OCI-LY1 (cell line): Measurements from ENCODE around the gene DCTN1.

Experiments used
- H2AFZ ChIP-seq: fragments of 200-600 bp; sonication (generic), shearing (Covaris generic); 2 replicates; pipeline ENCODE4 v1.6.0; 2014; ENCODE audit warnings: antibody characterized with exemption, mild to moderate bottlenecking, low read length
- H3F3A ChIP-seq: fragments of 200-600 bp; sonication (generic), shearing (Covaris generic); 2 replicates; pipeline ENCODE4 v1.6.0; 2014; ENCODE audit warnings: mild to moderate bottlenecking, antibody characterized with exemption, low read length, moderate library complexity; ENCODE audit not compliant: insufficient read depth
- H3K27ac ChIP-seq: fragments of 200-600 bp; sonication (generic); 2 replicates; pipeline ENCODE4 v1.5.1; 2014; ENCODE audit warnings: low read length, mixed run types, mild to moderate bottlenecking, low read depth; ENCODE audit not compliant: poor library complexity, severe bottlenecking
- H3K27me3 ChIP-seq: fragments of 200-600 bp; sonication (generic); 2 replicates; pipeline ENCODE4 v1.6.0; 2014; ENCODE audit warnings: antibody characterized with exemption, mild to moderate bottlenecking, low read length, moderate library complexity; ENCODE audit not compliant: insufficient read depth
- H3K36me3 ChIP-seq: fragments of 200-600 bp; sonication (generic); 2 replicates; pipeline ENCODE4 v1.6.1; 2014; ENCODE audit warnings: mild to moderate bottlenecking, antibody characterized with exemption, low read length, moderate library complexity, mixed read lengths; ENCODE audit not compliant: insufficient read depth
- H3K4me1 ChIP-seq: fragments of 200-600 bp; sonication (generic); 2 replicates; pipeline ENCODE4 v1.5.1; 2014; ENCODE audit warnings: mild to moderate bottlenecking, low read length, moderate library complexity; ENCODE audit not compliant: insufficient read depth, severe bottlenecking
- H3K4me2 ChIP-seq: fragments of 200-600 bp; sonication (generic), shearing (Covaris generic); 2 replicates; pipeline ENCODE4 v1.6.1; 2014; ENCODE audit warnings: low read length
- H3K4me3 ChIP-seq: fragments of 200-600 bp; sonication (generic); 2 replicates; pipeline ENCODE4 v1.5.1; 2014; ENCODE audit warnings: low read length, low read depth, mild to moderate bottlenecking, mixed read lengths; ENCODE audit not compliant: poor library complexity, severe bottlenecking
- H3K79me2 ChIP-seq: fragments of 200-600 bp; shearing (Covaris generic); 2 replicates; pipeline ENCODE4 v1.6.1; 2016; ENCODE audit warnings: mixed run types, low read length, mixed read lengths; ENCODE audit not compliant: insufficient read depth
- H3K9ac ChIP-seq: fragments of 200-600 bp; sonication (generic), shearing (Covaris generic); 2 replicates; pipeline ENCODE4 v1.6.1; 2014; ENCODE audit warnings: mild to moderate bottlenecking, low read length, mixed read lengths
- H3K9me2 ChIP-seq: fragments of 200-600 bp; sonication (generic), shearing (Covaris generic); 2 replicates; pipeline ENCODE4 v1.6.1; 2014; ENCODE audit warnings: low read depth, mild to moderate bottlenecking, low read length, mixed read lengths
- H3K9me3 ChIP-seq: fragments of 200-600 bp; shearing (Covaris generic); 2 replicates; pipeline ENCODE4 v1.6.1; 2014; ENCODE audit warnings: low read length, mixed read lengths
- H4K20me1 ChIP-seq: fragments of 200-600 bp; sonication (generic), shearing (Covaris generic); 2 replicates; pipeline ENCODE4 v1.6.0; 2016; ENCODE audit warnings: mild to moderate bottlenecking, low read length; ENCODE audit not compliant: insufficient read depth
- EZH2 ChIP-seq: fragments of 200-600 bp; sonication (generic), shearing (Covaris generic); IDR thresholded peaks from 2 replicates; pipeline ENCODE4 v1.8.0; 2017; ENCODE audit warnings: borderline replicate concordance, mixed run types, mild to moderate bottlenecking, antibody characterized with exemption, low read length, moderate library complexity, mixed read lengths
- TF ChIP-seq, protein P1 (sequence below): fragments of 200-600 bp; sonication (generic), shearing (Covaris generic); IDR thresholded peaks from 2 replicates; pipeline ENCODE4 v1.5.1; 2017; ENCODE audit warnings: mild to moderate bottlenecking, antibody characterized with exemption, low read length, moderate library complexity, mixed read lengths

Gene DCTN1

DNA sequence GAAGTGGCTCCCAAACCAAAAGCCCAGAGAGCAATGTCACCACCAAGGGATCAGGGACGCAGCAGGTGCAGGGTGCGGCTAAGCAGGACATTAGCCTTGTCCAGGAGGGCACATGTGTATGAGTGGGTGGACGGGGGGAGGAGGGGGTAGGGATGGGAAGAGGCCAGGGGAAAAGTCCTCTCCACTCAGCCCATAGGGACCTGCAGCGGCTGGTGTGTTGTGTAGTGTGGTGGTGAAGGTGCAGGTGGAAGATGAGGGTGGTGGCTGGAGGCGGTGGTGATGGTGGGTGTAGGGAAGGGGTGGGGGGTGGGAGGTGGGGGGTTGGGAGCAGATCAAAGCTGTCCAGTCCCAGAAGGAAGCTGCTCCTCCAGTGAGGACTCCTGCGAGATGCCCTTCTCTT is 37.7 kb upstream of the DCTN1 start:
- no peak for TF ChIP-seq EZH2
- TF ChIP-seq, protein P1, sequence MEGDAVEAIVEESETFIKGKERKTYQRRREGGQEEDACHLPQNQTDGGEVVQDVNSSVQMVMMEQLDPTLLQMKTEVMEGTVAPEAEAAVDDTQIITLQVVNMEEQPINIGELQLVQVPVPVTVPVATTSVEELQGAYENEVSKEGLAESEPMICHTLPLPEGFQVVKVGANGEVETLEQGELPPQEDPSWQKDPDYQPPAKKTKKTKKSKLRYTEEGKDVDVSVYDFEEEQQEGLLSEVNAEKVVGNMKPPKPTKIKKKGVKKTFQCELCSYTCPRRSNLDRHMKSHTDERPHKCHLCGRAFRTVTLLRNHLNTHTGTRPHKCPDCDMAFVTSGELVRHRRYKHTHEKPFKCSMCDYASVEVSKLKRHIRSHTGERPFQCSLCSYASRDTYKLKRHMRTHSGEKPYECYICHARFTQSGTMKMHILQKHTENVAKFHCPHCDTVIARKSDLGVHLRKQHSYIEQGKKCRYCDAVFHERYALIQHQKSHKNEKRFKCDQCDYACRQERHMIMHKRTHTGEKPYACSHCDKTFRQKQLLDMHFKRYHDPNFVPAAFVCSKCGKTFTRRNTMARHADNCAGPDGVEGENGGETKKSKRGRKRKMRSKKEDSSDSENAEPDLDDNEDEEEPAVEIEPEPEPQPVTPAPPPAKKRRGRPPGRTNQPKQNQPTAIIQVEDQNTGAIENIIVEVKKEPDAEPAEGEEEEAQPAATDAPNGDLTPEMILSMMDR: no peak

DNA sequence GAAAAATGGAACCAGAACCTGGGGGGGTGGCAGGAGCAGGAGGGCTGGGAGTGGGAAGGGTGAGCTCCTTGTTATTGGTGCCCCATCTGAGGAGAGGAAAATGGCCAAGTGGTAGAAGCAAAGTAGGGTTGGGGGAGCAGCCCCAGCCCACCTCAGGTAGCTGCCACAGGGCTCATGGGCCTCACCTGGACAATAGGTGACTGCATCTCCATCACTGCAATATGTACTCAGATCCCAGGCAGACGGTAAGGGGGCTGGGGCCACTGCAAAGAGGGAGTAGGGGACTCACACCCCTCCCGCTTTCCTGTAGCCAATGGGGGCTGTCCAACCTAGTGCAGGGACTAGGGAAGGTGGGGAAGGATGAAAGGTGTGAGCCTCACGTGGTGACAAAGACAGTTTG is 37.1 kb upstream of the DCTN1 start:
- Histone ChIP-seq H3K36me3 (no peaks in the 10 kb centered on the region), H2AFZ (no peak overlapping the region), H3F3A (no peaks in the 10 kb centered on the region), H3K9me3 (no peaks in the 10 kb centered on the region), H3K79me2 (no peaks in the 10 kb centered on the region), H3K9ac (no peak overlapping the region), H3K4me2 (no peak overlapping the region), H3K4me1 (peaks cover 22% of the 10 kb centered on the region), H3K9me2 (no peaks in the 10 kb centered on the region), H3K4me3 (no peak overlapping the region), H3K27ac (no peak overlapping the region), H3K27me3 (peaks cover 5% of the 10 kb centered on the region; the same call in 1 of the 2 replicates), H4K20me1 (no peaks in the 10 kb centered on the region)
- no peak for TF ChIP-seq EZH2
- TF ChIP-seq, protein P1: no peak

More for the DNA sequence above, 37.7 kb upstream of the DCTN1 start:
- H3K9me2 ChIP-seq: no peaks in the 10 kb centered on the region
- H3K4me3 ChIP-seq: no peak overlapping the region
- no peak overlapping the region for H3K4me2 ChIP-seq
- H4K20me1 ChIP-seq: no peaks in the 10 kb centered on the region
- H3K4me1 ChIP-seq: peaks cover 22% of the 10 kb centered on the region
- no peaks in the 10 kb centered on the region for H3K36me3 ChIP-seq
- H3F3A ChIP-seq: no peaks in the 10 kb centered on the region
- H2AFZ ChIP-seq: no peak overlapping the region
- no peak overlapping the region for H3K27ac ChIP-seq
- H3K9ac ChIP-seq: no peak overlapping the region
- H3K79me2 ChIP-seq: no peaks in the 10 kb centered on the region
- H3K27me3 ChIP-seq: peaks cover 5% of the 10 kb centered on the region; the same call in 1 of the 2 replicates
- H3K9me3 ChIP-seq: no peaks in the 10 kb centered on the region

DNA sequence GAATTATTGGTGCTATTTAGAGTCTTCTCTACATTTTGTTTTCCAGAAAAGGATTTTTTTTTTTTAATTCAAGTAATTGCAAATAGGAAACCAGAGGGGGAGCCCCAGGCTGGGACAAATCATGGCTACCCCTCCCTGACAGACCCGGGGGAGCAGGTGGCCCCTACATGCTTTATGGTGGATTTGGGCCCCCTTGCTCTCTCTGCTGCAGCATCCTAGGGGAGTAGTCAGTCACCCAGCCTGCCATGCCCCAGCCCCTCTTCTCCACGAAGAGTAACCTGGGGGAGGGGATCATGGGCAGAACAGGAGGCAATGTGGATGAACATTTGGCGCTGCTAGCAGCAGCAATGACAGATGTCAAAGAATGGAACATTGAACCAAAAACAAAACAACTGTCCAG is 36.7 kb upstream of the DCTN1 start:
- Histone ChIP-seq H2AFZ (no peak overlapping the region), H3K36me3 (no peaks in the 10 kb centered on the region), H3K4me1 (peaks cover 22% of the 10 kb centered on the region), H3K4me2 (no peak overlapping the region), H3K9me2 (no peaks in the 10 kb centered on the region), H3F3A (no peaks in the 10 kb centered on the region), H3K79me2 (no peaks in the 10 kb centered on the region), H3K4me3 (no peak overlapping the region), H4K20me1 (no peaks in the 10 kb centered on the region), H3K27me3 (peaks cover 5% of the 10 kb centered on the region; the same call in 1 of the 2 replicates), H3K9ac (no peak overlapping the region), H3K27ac (no peak overlapping the region), H3K9me3 (no peaks in the 10 kb centered on the region)
- no peak for TF ChIP-seq EZH2
- TF ChIP-seq, protein P1: peak; percentile 15; the same call in 1 of the 2 replicates
